Measurements from ENCODE around the gene C1orf21.

GRCh38 chr1:184626076-184627006 lies 239.5 kb downstream of the C1orf21 start:
- TF ChIP-seq, protein P1, sequence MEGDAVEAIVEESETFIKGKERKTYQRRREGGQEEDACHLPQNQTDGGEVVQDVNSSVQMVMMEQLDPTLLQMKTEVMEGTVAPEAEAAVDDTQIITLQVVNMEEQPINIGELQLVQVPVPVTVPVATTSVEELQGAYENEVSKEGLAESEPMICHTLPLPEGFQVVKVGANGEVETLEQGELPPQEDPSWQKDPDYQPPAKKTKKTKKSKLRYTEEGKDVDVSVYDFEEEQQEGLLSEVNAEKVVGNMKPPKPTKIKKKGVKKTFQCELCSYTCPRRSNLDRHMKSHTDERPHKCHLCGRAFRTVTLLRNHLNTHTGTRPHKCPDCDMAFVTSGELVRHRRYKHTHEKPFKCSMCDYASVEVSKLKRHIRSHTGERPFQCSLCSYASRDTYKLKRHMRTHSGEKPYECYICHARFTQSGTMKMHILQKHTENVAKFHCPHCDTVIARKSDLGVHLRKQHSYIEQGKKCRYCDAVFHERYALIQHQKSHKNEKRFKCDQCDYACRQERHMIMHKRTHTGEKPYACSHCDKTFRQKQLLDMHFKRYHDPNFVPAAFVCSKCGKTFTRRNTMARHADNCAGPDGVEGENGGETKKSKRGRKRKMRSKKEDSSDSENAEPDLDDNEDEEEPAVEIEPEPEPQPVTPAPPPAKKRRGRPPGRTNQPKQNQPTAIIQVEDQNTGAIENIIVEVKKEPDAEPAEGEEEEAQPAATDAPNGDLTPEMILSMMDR (IDR thresholded peaks at IDR 0.05 in 8 of 11, conservative IDR thresholded peaks at IDR 0.05 in 3 of 11), result no peak
- no peak for TF ChIP-seq POLR2A (IDR thresholded peaks at IDR 0.05)
- peak in 1 of 3 donors; percentile 25 for TF ChIP-seq POLR2AphosphoS5 (IDR thresholded peaks at IDR 0.05)
